B cell (primary cell): ENCODE measurements around the gene LHPP. TPM values are rescaled to one million over a fixed set of nuclear protein-coding genes. Genes with fewer than 3 reads are reported as not detected.
A peak's percentile ranks its signal among the peaks of the same experiment; 100 is the strongest.

Source experiments
- ATAC-seq: fragments of 200-7000 bp; cut with Tn5 transposase; one replicate; pipeline ENCODE4 v1.10.0; 2021; ENCODE audit warnings: low read depth, mild to moderate bottlenecking, moderate number of reproducible peaks, moderate library complexity
- CTCF ChIA-PET: fragments of 350-600 bp; sonication (Branson Sonifier 250); formaldehyde crosslinking; loops from one replicate; lab custom pipeline; 2021; ENCODE audit warnings: antibody characterized with exemption, inconsistent platforms; lab: Charles Lee
- POLR2A ChIA-PET: fragments of 350-600 bp; sonication (Branson Sonifier 250); formaldehyde crosslinking; loops from one replicate; lab custom pipeline; 2021; ENCODE audit warnings: antibody characterized with exemption; lab: Charles Lee
- DNase-seq: peaks from one replicate; pipeline ENCODE4 v3.0.0; 2013
- H2AFZ ChIP-seq: 2 replicates; pipeline ENCODE4 v1.6.1; 2012; ENCODE audit warnings: mild to moderate bottlenecking, low read depth, low read length; ENCODE audit not compliant: insufficient read depth, poor library complexity, severe bottlenecking
- H3K27ac ChIP-seq, 2 donors: 1 replicate in 1 of 2; 2 replicates in 1 of 2; pipeline ENCODE4 v1.5.1; 2012 to 2013; ENCODE audit warnings: low read length in 2 of 2, mild to moderate bottlenecking in 2 of 2, moderate library complexity in 1 of 2
- H3K27me3 ChIP-seq, 4 experiments: fragments of 200-600 bp in 1 of 4; sonication (generic) in 1 of 4; replicated peaks in 1 of 4; 1 replicate in 2 of 4; 2 replicates in 2 of 4; pipeline versions ENCODE4 v1.6.1 to v1.7.0; 2013 to 2016; ENCODE audit warnings: low read length in 3 of 4, mild to moderate bottlenecking in 2 of 4, mixed read lengths in 1 of 4, moderate library complexity in 1 of 4; ENCODE audit not compliant: insufficient read depth in 4 of 4, control insufficient read depth in 3 of 4; ENCODE audit errors: control extremely low read depth in 1 of 4
- H3K36me3 ChIP-seq, 2 experiments: replicated peaks in 1 of 2; 1 replicate in 1 of 2; 2 replicates in 1 of 2; pipeline versions ENCODE4 v1.6.1 to v1.7.1; 2013; ENCODE audit warnings: low read length in 1 of 2; ENCODE audit not compliant: insufficient read depth in 2 of 2, control insufficient read depth in 1 of 2; ENCODE audit errors: control extremely low read depth in 1 of 2, extremely low read depth in 1 of 2
- H3K4me1 ChIP-seq, 2 donors: fragments of 200-600 bp in 1 of 2; sonication (generic) in 1 of 2; 1 replicate in 1 of 2; 2 replicates in 1 of 2; pipeline versions ENCODE4 v1.5.1 to v1.6.1; 2013 to 2017; ENCODE audit warnings: low read length in 2 of 2; ENCODE audit not compliant: control insufficient read depth in 2 of 2, insufficient read depth in 2 of 2
- H3K4me2 ChIP-seq: replicated peaks from 2 replicates; pipeline ENCODE3; 2012; ENCODE audit warnings: mild to moderate bottlenecking, low read depth, low read length; ENCODE audit not compliant: poor library complexity, severe bottlenecking
- H3K4me3 ChIP-seq, 5 experiments: fragments of 200-600 bp in 1 of 5; sonication (generic) in 1 of 5; 1 replicate in 3 of 5; 2 replicates in 2 of 5; pipeline versions ENCODE4 v1.5.1 to v1.7.0; 2011 to 2016; ENCODE audit warnings: low read length in 4 of 5, mild to moderate bottlenecking in 4 of 5, low read depth in 2 of 5, control low read depth in 1 of 5, moderate library complexity in 1 of 5; ENCODE audit not compliant: insufficient read depth in 1 of 5; ENCODE audit errors: control extremely low read depth in 1 of 5, extremely low read depth in 1 of 5
- H3K79me2 ChIP-seq: fragments of 200-600 bp; sonication (generic); one replicate; pipeline ENCODE4 v1.6.0; 2016; ENCODE audit warnings: low read length; ENCODE audit not compliant: control insufficient read depth, insufficient read depth
- H3K9ac ChIP-seq: fragments of 200-600 bp; sonication (generic); 2 replicates; pipeline ENCODE4 v1.6.1; 2017; ENCODE audit warnings: mild to moderate bottlenecking, low read length, moderate library complexity
- H3K9me3 ChIP-seq, 3 donors: one replicate each; pipeline versions ENCODE4 v1.6.1 to v1.7.1; 2013; ENCODE audit warnings: low read length in 2 of 3; ENCODE audit not compliant: control insufficient read depth in 2 of 3, insufficient read depth in 1 of 3; ENCODE audit errors: control extremely low read depth in 1 of 3
- H4K20me1 ChIP-seq: 2 replicates; pipeline ENCODE4 v1.6.0; 2012; ENCODE audit warnings: mild to moderate bottlenecking, low read length; ENCODE audit not compliant: insufficient read depth, control insufficient read depth, poor library complexity, severe bottlenecking
- H3K27ac Mint-ChIP-seq: one replicate; pipeline ENCODE4 v1.8.0; 2021; ENCODE audit warnings: mixed read lengths
- H3K27me3 Mint-ChIP-seq: one replicate; pipeline ENCODE4 v1.8.0; 2021; ENCODE audit warnings: mixed read lengths
- H3K4me1 Mint-ChIP-seq: one replicate; pipeline ENCODE4 v1.8.0; 2021; ENCODE audit warnings: mixed read lengths
- H3K4me3 Mint-ChIP-seq: one replicate; pipeline ENCODE4 v1.8.0; 2021; ENCODE audit warnings: mixed read lengths
- H3K9me3 Mint-ChIP-seq: one replicate; pipeline ENCODE4 v1.8.0; 2022; ENCODE audit warnings: mixed read lengths; ENCODE audit not compliant: insufficient read depth
- EZH2 ChIP-seq: IDR thresholded peaks from 2 replicates; pipeline ENCODE4 v1.6.1; 2012; ENCODE audit warnings: borderline replicate concordance, low read depth, mild to moderate bottlenecking, moderate library complexity, low read length; ENCODE audit not compliant: insufficient read depth, poor library complexity, severe bottlenecking
- WGBS: methylation state at CpG from one replicate; pipeline ENCODE4 v1.1.5; 2013; ENCODE audit warnings: missing lambda C conversion rate; ENCODE audit not compliant: insufficient coverage; 5-methylcytosine and 5-hydroxymethylcytosine counted together
- intact Hi-C: fragments of 100-400 bp; cut with micrococcal nuclease; formaldehyde crosslinking; loops from one replicate; pipeline ENCODE4 v1.10.0; 2022
- polyA plus RNA-seq: library from polyadenylated mRNA; depleted of rRNA; stranded (reverse); fragments of >200 nt; gene quantifications from 2 replicates; pipeline ENCODE4 v1.2.3, GENCODE V29; 2012
- total RNA-seq, 2 donors: library from RNA; stranded (reverse); fragments of 120-200 nt in 1 of 2; gene quantifications; 1 replicate in 1 of 2; 2 replicates in 1 of 2; pipeline versions ENCODE4 v1.2.3 to v1.2.4, GENCODE V29; 2013 to 2022
- TF ChIP-seq, protein P1 (sequence below): fragments of 200-600 bp; IDR thresholded peaks from one replicate; pipeline ENCODE4 v1.8.0; 2022; ENCODE audit warnings: antibody characterized with exemption, mild to moderate bottlenecking

LHPP gene
- total and polyA plus RNA-seq, 2 donors (not counting 1 experiment from before 2014, with no cell fraction given) = 60.2 to 83.5 TPM

GRCh38 chr10:124465003-124465776 lies 3.6 kb downstream of the LHPP start:
- Histone ChIP-seq H4K20me1 (peaks cover 6% of the 10 kb centered on the region), H3K4me2 (peak overlapping the region; percentile 66), H3K4me1 (peaks cover 23 to 35% of the 10 kb centered on the region in 2 donors), H3K4me3 (peak overlapping the region in 3 of 5 experiments; percentile 13 to 26 (median 23)), H3K79me2 (peaks cover 57% of the 10 kb centered on the region), H3K9ac (peak overlapping the region; percentile 12), H3K27me3 (no peaks in the 10 kb centered on the region), H3K27ac (peak overlapping the region; percentile 67 to 69), H3K36me3 (peaks cover 0 to under 1% of the 10 kb centered on the region in 2 experiments), H3K9me3 (no peaks in the 10 kb centered on the region), H2AFZ (peak overlapping the region; percentile 72)
- 66% methylated on average over 15 of the region's 17 CpGs for WGBS
- TF ChIP-seq, protein P1, sequence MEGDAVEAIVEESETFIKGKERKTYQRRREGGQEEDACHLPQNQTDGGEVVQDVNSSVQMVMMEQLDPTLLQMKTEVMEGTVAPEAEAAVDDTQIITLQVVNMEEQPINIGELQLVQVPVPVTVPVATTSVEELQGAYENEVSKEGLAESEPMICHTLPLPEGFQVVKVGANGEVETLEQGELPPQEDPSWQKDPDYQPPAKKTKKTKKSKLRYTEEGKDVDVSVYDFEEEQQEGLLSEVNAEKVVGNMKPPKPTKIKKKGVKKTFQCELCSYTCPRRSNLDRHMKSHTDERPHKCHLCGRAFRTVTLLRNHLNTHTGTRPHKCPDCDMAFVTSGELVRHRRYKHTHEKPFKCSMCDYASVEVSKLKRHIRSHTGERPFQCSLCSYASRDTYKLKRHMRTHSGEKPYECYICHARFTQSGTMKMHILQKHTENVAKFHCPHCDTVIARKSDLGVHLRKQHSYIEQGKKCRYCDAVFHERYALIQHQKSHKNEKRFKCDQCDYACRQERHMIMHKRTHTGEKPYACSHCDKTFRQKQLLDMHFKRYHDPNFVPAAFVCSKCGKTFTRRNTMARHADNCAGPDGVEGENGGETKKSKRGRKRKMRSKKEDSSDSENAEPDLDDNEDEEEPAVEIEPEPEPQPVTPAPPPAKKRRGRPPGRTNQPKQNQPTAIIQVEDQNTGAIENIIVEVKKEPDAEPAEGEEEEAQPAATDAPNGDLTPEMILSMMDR = no peak
- TF ChIP-seq EZH2 = no peak
- Mint-ChIP-seq H3K4me1 (peaks cover 37% of the 10 kb centered on the region), H3K4me3 (peak overlapping the region; percentile 64), H3K27ac (peak overlapping the region; percentile 92), H3K27me3 (no peaks in the 10 kb centered on the region), H3K9me3 (no peaks in the 10 kb centered on the region)
- intact Hi-C loops = loop anchor here (10.0 kb wide), 2 partner anchors 150 to 1310 kb away; partner anchors contain the start of gene BUB3
- DNase-seq (peak; percentile 66), ATAC-seq (peak; percentile 35)
- ChIA-PET CTCF (interaction anchor here (0.6 to 1.5 kb wide), 2 partner anchors 14 to 76 kb away, joined by 3 to 4 read pairs; no protein-coding TSS in a partner anchor), POLR2A (interaction anchor here (0.6 to 0.8 kb wide), 2 partner anchors 31 to 371 kb away, joined by 3 read pairs; partner anchors contain the start of gene CHST15)
